ENCODE measurements around the gene COASY. TPM values are rescaled to one million over a fixed set of nuclear protein-coding genes. Genes with fewer than 3 reads are reported as not detected.
"Not testable (repeated sequence)": the region's sequence is repeated elsewhere in the genome, so short reads cannot be mapped to it uniquely, and the experiment has no call there.

COASY gene
- total and polyA plus RNA-seq, 4 donors: 25.9 to 93.2 (median 64.3) TPM

DNA sequence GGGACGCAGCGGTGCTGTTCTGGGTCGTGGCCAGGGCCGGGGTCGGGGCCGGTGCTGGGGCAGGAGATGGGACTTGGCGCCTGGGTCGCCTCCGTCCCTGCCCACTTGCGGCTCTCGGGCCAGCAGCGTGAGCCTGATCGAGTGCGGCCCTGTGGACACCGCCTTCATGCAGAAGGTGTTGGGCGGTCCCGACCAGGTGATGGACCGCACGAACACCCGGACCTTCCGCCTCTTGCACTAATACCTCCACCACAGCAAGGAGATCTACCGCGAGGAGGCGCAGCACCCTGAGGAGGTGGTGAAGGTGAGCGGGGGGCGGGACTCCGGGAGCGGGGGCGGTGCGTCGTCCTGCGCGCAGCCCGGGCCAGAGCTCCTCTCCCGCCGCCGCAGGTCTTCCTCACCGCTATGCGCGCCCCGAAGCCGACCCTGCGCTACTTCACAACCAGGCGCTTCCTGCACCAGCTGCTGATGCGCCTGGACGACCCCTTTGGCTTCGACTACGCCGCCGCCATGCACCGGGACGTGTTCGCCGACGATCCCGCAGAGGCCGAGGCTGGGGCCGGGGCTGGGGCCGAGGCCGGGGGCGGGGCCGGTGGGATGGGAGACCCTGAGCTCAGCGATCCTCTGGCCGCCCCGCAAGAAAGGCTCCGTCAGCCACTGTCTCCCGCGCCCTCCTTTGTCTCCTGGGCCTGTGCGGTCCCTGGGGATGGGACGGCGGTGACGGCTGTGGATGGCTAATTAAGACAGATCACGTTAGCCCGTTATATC lies 13.7 kb upstream of the COASY start:
- Histone ChIP-seq H3K27ac (ENCODE audit: low read depth in 1 of 2, low read length in 1 of 2) (no peak overlapping the region), H3K9ac (ENCODE audit: insufficient read depth in 1 of 2, low read length in 2 of 2) (no peak overlapping the region)
- 28 to 33% methylated on average over 59 to 74 of the region's 74 CpGs for WGBS, 2 donors

DNA sequence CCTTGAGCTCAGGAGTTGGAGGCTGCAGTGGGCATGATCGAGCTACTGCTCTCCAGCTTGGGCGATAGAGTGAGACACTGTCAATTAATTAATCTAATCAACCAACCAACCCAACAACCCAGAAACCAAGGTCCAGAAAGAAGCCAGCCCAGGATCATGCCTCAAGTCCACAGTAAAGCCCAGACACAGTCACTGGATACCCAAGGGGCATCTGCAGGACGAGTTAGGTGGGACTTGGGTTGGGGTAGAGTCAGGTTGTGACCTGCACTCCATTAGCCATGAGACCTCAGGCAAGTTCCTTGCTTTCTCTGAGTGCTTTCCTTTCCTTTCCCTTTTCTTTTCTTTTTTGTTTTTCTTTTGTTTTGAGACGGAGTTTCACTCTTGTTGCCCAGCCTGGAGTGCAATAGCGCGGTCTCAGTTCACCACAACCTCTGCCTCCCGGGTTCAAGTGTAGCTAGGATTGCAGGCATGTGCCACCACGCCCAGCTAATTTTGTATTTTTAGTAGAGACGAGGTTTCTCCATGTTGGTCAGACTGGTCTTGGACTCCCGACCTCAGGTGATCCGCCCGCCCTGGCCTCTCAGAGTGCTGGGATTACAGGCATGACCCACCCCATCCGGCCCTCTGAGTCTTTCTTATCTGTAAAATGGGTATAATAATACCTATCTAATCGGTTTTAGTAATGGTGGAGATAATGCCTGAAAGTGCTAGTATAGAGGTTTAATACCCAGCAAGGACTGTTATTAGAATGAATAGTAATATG lies 12.8 kb upstream of the COASY start:
- Histone ChIP-seq H3K9ac (ENCODE audit: insufficient read depth in 1 of 2, low read length in 2 of 2) (no peak overlapping the region), H3K27me3 (ENCODE audit: control insufficient read depth in 3 of 3, insufficient read depth in 3 of 3, low read length in 2 of 3) (no peaks in the 10 kb centered on the region), H3K36me3 (ENCODE audit: control insufficient read depth in 4 of 4, insufficient read depth in 4 of 4, low read length in 4 of 4) (peaks cover 0 to 9% (median under 1%) of the 10 kb centered on the region in 4 donors), H3K27ac (ENCODE audit: low read depth in 1 of 2, low read length in 1 of 2) (no peak overlapping the region), H3K9me3 (ENCODE audit: control insufficient read depth in 4 of 4, insufficient read depth in 3 of 4, low read length in 3 of 4) (no peaks in the 10 kb centered on the region), H3K4me3 (no peak overlapping the region), H3K4me1 (ENCODE audit: control insufficient read depth in 5 of 5, insufficient read depth in 5 of 5, low read length in 5 of 5) (peaks cover 0 to 10% (median 4%) of the 10 kb centered on the region in 5 donors)
- ATAC-seq (ENCODE audit: insufficient read depth, low FRiP score) (no peak), DNase-seq (no peak)
- 79 to 84% methylated on average over 14 of the region's 14 CpGs for WGBS, 2 donors
- TF ChIP-seq, protein P1, sequence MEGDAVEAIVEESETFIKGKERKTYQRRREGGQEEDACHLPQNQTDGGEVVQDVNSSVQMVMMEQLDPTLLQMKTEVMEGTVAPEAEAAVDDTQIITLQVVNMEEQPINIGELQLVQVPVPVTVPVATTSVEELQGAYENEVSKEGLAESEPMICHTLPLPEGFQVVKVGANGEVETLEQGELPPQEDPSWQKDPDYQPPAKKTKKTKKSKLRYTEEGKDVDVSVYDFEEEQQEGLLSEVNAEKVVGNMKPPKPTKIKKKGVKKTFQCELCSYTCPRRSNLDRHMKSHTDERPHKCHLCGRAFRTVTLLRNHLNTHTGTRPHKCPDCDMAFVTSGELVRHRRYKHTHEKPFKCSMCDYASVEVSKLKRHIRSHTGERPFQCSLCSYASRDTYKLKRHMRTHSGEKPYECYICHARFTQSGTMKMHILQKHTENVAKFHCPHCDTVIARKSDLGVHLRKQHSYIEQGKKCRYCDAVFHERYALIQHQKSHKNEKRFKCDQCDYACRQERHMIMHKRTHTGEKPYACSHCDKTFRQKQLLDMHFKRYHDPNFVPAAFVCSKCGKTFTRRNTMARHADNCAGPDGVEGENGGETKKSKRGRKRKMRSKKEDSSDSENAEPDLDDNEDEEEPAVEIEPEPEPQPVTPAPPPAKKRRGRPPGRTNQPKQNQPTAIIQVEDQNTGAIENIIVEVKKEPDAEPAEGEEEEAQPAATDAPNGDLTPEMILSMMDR (IDR thresholded peaks at IDR 0.05; ENCODE audit: control extremely low read depth, extremely low read depth): no peak

More for the DNA sequence above, 13.7 kb upstream of the COASY start:
- no peaks in the 10 kb centered on the region for H3K27me3 ChIP-seq (ENCODE audit: control insufficient read depth in 3 of 3, insufficient read depth in 3 of 3, low read length in 2 of 3)
- no peaks in the 10 kb centered on the region for H3K9me3 ChIP-seq (ENCODE audit: control insufficient read depth in 4 of 4, insufficient read depth in 3 of 4, low read length in 3 of 4)
- peaks cover 0 to 2% (median 0%) of the 10 kb centered on the region in 5 donors for H3K4me1 ChIP-seq (ENCODE audit: control insufficient read depth in 5 of 5, insufficient read depth in 5 of 5, low read length in 5 of 5)
- ATAC-seq (ENCODE audit: insufficient read depth, low FRiP score): peak; percentile 63
- H3K36me3 ChIP-seq (ENCODE audit: control insufficient read depth in 4 of 4, insufficient read depth in 4 of 4, low read length in 4 of 4): peaks cover 0 to 17% (median 4%) of the 10 kb centered on the region in 4 donors
- no peak overlapping the region for H3K4me3 ChIP-seq
- TF ChIP-seq, protein P1 (IDR thresholded peaks at IDR 0.05; ENCODE audit: control extremely low read depth, extremely low read depth): peak; percentile 27
- peak in 2 of 3 donors; percentile 58 to 70 for DNase-seq

DNA sequence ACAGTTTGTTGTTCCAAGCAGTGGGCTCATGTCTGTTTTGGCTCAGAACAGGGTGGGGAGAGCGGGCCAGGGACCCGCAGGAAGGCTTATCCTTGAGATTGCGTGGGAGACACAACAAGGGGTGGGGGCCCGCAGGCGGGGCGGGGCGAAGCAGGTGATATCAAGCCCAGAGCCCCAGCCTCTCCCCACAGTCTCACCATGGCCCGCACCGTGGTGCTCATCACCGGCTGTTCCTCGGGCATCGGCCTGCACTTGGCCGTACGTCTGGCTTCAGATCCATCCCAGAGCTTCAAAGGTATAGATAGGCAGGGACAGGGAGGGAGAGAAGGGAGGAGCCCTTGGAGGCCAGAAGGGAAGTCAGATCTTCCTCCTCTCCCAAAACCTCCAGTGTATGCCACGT lies 9.2 kb upstream of the COASY start, which contains the start of gene HSD17B1:
TSS of gene HSD17B1 (plus strand) at position 188 of the 400 bp plus-strand sequence. CDS start at position 199, 11 bp downstream.
- ATAC-seq (ENCODE audit: insufficient read depth, low FRiP score); H3K9ac ChIP-seq (ENCODE audit: insufficient read depth in 1 of 2, low read length in 2 of 2); H3K27me3 ChIP-seq (ENCODE audit: control insufficient read depth in 3 of 3, insufficient read depth in 3 of 3, low read length in 2 of 3); H3K36me3 ChIP-seq (ENCODE audit: control insufficient read depth in 4 of 4, insufficient read depth in 4 of 4, low read length in 4 of 4); H3K9me3 ChIP-seq (ENCODE audit: control insufficient read depth in 4 of 4, insufficient read depth in 3 of 4, low read length in 3 of 4); DNase-seq: not testable (repeated sequence)
- Histone ChIP-seq H3K4me1 (ENCODE audit: control insufficient read depth in 5 of 5, insufficient read depth in 5 of 5, low read length in 5 of 5) (peaks cover 0 to 18% (median 4%) of the 10 kb centered on the region in 5 donors), H3K27ac (ENCODE audit: low read depth in 1 of 2, low read length in 1 of 2) (peak within 1 kb of the TSS in 1 of 2 donors; percentile 92), H3K4me3 (peak within 1 kb of the TSS; percentile 92)
- 94 to 96% methylated on average over 15 of the region's 15 CpGs for whole genome bisulfite sequencing, 2 donors
